Activated T-cell treated with anti-CD3 and anti-CD28 coated beads for 48 hours (primary cell): Measurements from ENCODE around the gene SDHB.

Source experiments
- DNase-seq: peaks from one replicate; pipeline ENCODE4 v3.0.0-alpha.2; 2020; ENCODE audit warnings: low read depth

SDHB gene

DNA sequence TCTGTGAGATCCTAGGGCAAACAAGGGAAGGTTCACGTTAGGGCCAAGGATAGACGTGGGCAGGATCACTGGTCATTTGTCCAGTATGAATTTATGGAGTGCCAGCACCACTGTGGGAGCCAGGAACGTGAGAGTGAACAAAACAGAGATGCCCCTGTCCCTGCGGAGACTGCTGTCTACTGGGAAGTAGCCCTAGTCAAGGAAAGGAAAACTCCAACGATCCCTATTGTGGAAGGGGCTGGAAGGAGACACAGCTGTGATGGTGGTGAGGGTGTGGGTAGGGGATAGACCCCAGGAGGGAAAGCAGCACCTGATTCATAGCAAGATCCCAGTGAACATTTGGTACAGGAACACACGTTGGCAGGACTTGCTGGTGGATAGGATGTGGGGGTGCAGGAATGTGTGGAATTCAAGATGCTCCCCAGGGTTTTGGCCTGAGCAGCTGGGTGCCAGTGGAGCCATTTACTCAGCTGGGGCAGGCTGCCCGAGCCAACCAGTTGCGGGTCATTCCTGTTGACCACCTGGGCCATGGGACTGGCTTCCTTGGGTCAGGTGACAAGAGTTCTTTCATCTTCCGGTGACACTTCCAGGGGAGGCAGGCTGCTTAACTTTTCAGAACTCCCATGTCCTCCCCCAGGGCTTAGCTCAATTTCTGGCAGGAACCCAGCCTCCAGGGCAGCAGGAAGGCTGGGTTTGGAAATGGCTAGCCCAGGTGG, 40.9 kb downstream of the SDHB start:
- no peak for DNase-seq

DNA sequence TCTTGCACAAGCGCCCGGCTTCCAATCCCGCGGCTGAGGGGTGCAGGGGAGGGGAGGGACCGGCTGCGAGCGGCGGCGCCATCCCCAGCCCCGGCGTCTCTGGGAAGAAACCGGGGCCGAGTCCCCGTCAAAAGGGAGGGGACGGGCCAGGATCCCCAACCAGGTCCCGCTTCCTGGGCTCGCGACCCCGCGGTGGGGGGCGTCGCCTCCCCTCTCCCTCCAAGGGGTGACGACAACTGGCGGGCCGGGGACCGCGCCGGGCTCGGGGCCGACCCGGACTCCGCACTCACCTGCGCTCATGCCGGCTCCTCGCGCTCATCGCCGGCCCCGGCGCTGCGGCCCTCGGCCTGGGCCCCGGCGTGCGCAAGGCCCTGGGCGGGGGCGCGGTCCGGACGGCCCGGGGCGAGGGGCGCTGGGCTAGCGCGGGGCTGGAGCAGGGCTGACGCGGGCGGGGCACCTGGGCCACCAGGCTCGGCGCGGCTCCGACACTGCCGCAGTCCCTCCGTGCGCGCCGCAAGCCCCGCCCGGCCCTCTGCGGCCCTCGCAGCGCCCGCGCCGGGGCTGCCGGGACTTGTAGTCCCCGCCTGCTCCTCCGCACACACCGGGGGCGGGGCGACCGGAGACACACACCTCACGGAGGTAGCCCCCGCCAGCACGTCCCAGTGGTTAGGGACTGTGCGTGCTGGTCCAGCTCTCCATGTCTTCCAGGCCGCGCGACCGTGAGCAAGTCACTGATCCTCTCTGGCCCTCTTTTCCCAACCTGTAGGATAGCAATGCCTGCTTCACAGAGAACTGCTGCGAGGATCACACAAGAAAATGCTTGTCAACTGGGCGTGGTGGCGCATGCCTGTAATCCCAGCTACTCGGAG, 42.2 kb downstream of the SDHB start, which contains the start of gene ATP13A2:
Gene ATP13A2 (minus strand): TSS at position 490 of the 869 bp plus-strand sequence. CDS start 190 bp downstream, at position 300.
- peak; percentile 82 for DNase-seq

DNA sequence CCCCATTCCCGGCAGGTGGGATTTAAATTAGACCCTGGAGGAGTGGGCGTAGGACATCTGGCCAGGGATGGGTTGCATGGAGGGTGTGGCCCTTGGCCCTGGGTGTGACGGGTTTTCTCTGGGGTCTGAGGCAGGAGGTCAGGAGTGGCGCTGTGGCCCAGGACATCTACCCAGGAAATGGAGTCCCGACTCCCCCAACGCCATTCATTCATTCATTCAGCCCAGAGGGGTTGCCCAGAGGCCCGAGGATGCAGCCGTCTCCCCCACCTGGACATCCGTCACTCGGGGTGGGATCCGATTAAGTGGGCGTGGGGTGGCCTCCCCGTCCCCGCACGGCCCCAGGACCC, 42.8 kb downstream of the SDHB start:
- DNase-seq = no peak

DNA sequence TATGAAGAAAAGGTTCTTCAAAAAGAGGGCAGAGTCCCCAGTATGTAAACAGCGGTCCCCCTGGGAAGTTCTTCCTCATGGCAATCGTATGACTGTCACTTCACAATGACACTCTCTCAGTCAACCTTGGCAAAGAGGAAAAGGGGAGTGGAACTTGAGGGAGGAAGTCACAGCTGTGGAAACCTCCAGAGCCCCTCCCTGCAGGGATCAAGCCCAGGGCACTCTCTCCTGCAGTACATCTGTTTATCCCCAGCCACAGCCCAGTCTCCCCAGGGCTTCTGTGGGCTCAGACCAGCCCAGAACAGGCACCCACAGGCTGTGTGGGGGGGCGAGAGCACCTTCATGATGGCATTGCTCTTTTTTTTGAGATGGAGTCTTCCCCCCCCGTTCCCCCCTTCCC, 44.1 kb downstream of the SDHB start:
- no peak for DNase-seq

DNA sequence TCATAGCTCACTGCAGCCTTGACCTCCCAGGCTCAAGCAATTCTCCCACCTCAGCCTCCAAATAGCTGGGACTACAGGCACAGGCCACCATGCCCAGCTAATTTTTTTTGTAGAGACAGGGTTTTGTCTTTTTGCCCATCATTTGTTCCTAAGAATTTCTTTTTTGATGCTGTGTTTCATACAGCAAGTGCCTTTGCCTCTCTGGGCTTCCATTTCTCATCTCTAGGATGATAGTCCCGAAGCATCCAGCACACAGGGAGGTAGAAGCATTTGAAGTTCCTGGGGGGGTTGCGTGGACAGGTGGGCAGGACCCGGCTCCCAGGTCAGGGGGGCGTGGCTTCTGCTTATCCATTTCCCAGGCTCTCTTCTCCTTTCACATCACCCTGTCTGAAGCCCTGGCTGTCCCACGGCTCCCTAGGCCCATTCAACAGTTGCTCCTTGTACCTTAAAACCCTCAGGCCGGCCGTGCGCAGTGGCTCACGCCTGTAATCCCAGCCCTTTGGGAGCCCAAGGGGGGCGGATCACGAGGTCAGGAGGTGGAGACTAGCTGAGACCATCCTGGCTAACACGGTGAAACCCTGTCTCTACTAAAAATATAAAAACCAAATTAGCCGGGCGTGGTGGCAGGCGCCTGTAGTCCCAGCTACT, 45.5 kb downstream of the SDHB start:
- DNase-seq = no peak

DNA sequence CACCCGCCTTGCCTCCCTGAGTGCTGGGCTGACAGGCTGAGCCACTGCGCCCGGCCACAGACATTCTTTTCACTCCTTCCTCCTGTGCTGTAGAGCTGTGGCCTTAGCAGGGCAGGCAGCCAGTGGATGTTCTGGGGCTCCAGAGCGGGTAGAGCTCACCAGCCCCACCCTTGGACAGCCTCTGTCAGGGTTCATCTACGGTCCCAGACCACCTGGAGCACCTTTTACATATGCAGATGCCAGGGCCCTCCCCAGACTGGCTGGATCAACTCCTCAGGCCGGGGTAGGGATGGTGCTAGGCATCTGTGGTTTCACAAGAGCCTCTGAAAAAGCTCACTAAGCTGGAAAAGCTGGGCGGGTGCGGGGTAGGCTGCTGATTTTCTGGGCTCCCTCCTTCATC, 46.7 kb downstream of the SDHB start:
- DNase-seq = no peak

DNA sequence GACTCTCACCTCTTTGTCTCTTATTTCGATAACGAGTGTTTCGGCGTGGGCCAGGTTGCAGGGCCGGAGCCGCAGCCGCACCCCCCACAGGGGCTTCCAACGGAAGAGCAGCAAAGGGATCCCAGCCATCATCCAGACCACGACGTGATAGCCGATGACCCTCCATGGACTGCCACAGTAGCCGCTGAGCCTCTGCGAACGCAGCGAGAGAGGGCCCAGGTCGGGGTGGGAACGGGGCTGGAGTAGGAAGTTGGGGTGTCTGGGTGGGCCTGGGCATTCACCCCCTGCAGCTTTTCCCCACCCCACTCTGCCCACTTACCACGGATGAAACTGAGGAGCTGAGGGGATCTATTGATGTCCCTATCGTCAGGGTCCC, 48.5 kb downstream of the SDHB start:
- DNase-seq = no peak

DNA sequence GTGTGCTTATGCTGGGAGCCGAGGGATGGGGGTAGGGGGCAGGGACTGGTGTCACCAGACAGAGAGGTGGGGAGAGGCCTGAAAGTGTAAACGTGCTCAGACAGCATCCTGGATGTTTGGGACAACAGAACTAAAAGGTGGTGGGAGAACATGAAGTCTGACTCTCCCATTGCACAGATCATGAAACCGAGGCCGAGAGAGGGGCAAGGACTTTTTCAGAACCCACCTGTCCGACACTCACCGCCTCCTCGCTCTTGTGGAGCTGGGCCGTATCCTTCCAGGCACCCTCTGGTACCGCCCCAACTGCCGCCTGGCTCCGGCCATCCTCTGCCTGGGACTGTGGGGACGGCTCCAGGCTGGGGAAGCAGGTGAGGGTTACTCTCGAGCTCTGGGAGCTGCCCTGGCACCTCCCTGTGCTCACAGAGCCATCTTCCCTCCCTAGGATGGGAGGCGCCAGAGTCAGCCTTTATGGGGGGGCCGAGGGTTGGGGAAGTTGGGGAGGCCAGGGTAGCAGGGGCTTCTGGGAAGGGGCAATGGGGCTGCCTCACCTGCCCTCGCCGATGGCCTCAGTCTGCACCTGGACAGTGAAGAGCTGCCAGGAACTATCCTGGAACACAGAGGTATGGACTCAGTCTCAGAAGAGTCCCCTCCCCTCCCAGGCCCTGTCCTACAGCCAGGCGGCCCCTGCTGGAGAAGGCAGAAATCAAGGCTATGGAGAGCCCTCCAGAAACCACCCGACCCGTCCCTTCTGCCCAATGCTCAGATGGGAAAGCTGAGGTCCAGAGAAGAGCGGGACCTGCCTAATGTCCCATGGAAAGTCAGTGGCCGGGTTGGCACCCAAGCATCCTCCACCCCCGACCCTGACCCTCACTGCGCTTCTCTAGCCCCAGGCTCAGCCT, 49.1 kb downstream of the SDHB start:
- no peak for DNase-seq

DNA sequence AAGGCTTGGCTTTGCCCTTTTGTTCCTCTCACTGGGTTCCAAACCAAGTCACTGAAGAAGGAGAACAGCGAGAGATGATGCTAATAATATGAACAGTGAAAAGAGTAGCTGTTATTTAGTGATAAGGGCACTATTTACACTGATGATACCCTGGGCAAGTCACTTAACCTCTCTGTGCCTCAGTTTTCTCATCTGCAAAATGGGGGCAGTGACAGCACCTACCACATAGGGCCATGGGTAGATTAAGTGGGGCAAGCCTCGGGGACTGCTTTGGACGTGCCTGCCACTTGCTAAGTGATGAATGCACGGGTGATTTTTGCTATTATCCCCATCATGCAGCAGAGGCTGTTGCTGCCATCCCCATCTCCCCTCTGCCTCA, 51.3 kb downstream of the SDHB start:
- no peak for DNase-seq

DNA sequence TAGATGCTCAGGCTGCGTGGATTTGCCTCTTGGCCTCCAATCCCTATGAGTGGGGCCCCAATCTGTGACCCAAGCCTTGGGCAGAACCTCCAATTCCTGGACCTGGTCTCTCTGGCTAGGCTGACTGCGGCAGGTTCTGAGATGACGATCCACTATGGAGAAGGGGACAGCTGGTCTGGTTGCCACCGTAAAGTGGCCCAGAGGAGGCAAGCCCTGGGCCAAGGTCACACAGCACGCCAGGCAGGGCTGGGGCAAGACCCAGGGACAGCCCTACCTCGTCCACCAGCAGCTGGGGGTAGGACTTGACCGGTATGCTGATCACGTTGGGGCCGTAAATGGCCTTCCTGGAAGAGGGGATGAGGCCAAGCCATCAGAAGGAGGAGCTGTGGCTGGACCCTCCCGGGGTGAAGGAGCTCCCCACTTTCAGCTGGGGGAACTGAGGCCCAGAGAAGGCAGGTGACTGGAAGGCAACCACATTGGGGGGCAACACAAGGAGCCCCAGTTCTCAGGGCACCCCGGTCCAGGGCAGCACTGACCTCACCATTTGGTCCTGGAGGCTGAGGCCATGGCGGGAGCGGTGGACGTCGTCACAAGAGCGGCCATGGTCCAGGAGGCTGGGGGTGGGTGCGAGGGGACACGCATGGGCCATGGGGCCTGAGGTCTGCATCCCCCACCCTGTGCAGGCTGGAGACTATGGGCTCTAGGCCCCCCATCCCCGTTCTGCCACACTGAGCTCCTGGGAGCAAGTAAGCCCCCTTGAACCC, 51.9 kb downstream of the SDHB start:
- DNase-seq = no peak

DNA sequence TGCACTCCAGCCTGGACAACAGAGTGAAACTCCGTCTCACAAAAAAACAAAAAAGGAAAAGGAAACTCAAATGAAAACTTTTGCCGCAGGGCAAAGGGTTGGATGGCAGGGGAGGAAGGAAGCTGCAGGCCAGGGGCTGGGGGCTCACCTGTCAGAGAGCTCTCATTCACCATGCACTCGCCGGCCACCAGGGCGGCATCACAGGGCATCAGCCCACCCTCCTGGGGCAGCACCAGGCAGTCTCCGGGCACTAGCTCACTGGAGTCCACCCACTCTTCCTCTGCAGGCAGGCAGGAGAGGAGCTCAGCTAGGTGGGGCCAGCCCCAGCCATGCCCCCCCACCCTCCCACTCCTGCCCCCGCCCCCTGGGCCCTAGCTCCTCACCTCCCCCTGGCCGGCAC, 54.0 kb downstream of the SDHB start:
- DNase-seq = no peak

DNA sequence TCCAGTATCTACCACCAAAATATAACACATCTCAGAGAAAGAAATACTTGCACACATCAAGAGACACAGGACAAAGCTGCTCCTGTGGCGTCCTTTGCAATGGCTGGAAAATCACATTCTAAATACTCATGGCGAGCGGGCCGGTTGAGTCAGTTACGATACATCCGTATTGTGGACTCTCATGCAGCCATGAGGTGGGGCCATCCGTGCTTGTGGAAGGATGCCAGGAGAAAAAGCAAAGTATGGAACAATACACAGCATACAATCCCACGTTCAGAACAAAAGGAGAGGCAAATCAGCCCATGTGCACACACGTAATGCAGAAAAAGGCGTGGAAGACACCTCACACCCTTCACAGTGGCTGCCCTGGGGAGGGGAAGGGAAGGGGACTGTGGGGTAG, 55.2 kb downstream of the SDHB start:
- DNase-seq = no peak

DNA sequence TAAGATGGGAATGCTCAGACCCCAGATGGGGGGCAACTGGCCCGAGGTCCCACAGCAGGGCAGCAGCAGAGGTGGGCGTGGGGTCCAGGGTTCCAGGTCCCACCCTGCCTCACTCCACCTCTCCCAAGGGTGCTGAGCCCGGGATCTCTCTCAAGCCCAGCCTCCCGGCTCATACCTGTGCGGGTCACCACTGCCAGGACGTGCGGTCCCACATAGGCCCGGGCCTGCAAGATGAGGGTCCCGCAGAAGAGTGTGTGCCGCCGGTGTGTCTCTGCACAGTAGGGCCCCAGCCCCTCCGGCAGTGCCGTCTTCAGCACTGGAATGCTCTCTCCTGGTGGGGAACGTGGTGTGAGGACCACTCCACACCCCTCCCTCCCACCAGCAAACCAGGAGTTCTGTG, 57.0 kb downstream of the SDHB start:
- no peak for DNase-seq

DNA sequence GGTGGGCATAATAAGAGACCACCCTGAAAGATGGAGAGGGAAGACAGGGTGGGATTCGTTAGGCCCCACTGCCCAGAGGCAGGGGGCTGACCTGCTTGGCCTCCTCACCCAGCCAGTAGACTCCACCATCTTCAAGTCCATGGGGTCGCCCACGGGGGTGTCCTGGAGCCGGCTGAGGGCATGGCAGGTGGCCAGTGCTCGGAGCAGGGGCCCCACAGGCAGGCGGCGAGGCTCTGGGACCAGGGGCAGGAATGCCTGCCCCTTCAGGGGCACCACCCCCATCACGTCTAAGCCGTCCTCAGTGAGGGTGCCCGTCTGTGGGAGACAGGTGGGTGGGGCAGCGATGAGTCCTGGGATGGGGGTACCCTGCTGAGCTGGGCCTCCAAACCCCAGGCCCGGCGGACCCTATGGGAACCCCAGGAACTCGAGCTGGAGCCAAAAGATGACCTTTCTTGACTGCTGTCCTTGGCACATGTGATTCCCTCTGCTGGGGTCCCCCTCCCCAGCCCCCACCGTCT, 60.3 kb downstream of the SDHB start:
- no peak for DNase-seq

DNA sequence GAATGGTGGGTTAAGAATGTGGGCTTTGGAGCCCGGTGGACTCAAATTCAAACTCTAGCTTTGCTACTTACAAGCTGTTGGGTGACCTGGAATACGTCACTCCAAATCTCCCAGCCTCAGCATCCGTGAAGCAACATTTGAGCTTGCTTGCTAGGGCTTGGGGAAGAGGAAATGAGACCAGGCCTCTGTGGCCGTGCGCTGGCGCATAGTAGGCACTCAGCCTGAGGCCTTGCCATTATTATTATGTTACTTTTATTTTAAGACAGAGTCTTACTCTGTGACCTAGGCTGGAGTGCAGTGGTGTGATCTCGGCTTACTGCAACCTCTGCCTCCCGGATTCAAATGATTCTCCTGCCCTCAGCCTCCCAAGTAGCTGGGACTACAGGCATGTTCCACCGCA, 61.2 kb downstream of the SDHB start:
- no peak for DNase-seq

DNA sequence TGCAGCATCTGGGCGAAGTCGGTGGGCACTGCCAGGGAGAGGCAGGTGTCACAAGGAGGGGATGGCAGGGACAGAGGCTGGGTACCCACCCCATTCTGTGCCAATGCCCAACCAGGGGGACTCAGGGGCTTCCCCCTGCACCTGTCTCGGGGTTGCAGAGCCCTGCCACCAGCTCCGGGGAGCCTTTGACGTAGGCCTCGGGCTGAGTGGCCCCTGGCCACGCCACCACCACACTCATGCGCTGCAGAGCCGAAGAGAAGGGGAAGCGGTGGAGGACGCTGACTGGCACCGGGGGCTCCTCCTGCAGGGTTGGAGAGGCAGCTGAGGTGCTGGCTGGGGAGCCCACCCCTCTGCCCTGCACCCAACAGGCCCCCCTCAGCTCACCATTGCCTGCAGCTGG, 61.7 kb downstream of the SDHB start:
- DNase-seq = no peak

DNA sequence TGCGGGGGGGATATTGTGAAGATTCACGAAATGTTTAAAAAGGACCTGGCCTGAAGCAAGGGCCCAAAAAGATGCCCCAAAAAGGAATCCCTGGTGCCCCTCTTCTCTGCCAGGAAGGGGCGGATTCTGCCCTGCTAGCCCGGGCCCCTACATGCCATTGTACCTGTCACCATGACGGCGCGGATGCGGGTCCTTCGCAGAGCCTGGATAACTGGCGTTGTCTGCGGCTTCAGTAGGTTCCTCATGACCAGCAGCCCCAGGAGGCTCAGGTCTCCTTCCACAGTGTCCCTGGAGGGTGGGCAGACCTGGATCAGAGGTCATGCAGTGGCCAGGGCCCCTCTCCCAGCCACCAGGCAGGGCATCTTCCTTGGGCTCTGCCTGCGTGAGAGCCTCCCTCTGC, 62.3 kb downstream of the SDHB start:
- no peak for DNase-seq

DNA sequence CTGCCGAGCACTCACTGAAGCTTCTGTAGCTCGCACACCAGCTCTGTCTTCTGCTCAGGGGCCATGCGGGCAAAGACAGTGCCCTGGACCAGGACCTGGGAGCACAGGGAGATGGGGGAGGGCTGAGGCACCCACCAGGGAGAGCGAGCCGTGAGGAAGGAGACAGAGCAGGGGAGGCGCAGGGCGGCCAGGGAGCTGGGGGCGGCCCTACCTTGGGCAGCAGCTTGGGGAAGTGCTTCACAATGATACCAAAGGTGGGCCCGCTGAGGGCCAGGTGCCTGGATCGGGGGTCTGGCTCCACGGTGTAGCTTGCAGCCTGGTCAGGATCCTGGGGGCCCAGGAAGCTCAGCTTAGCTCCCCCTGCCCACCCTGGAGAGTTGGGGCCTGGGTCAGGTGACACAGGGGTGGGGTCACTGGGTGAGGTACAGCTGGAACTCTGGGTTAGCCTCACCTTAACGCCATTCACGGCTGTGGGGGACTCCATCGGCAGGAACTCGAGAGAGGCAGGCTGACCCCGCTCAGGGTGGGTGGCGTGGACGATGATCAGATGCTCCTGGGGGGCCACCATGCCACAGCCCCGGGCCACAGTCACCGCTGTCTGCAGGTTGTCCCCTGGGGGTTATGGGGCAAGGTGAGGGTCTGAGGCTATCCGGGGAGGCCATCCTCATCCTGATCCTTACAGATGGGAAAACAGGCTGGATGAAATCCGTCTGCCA, 64.0 kb downstream of the SDHB start:
- no peak for DNase-seq

DNA sequence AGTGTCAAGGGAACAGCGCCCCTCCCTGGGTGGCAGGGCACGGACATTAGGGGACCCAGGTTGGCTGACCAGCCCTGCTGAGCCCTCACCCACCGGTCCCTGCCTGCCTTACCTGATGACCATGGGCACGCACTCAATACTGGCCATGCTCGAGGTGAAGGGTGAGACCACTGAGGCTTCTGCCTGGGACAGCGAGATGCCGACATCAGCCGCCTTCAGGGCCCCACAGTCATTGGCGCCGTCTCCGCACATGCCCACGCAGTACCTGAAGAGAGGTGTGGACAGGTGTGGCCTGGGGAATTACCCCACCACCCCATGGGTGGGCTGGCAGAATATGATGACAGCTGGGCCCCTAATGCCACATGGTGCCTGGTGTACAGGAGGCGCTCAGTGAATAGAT, 65.6 kb downstream of the SDHB start:
- no peak for DNase-seq

DNA sequence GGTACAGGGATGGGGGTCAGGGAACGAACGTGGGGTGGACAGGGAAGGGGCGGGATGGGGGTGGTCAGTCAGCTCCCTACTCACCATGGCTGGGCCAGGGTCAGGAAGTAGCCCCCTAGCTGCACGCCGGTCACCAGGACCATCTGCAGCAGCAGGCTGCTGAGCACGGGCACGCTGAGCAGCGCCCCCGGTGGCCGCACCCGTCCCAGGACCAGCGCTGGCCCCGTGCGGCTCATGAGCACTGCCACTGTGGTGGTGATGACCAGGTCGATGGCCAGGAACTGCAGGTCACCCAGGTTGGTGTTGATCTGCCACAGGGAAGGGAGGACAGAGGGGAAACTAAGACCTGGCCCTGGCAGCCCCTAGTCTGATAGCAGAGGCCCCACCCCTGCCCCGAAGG, 66.9 kb downstream of the SDHB start:
- DNase-seq = no peak

DNA sequence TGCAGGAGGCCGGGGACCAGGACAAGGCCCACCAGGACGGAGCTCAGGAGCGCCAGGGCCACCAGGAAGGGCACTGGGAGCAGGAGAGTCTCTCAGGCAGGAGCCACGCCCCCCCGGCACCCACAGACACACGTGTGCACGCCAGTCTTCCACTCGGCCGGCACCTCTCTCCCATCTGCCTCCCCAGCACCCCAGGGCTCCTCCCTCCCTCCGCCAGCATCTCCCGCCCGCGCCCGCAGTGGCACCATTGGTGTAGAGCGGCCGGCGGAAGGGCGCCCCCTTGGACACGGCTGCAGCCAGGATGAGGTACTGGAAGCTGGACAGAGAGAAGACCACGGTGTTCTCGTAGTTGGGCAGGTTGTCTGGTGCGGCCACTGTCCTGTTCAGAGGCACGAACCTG, 67.3 kb downstream of the SDHB start:
- no peak for DNase-seq
